Neural cell (in vitro differentiated cells): ENCODE results near the gene PCK1. TPM values are rescaled to one million over a fixed set of nuclear protein-coding genes. Genes with fewer than 3 reads are reported as not detected.

Experiments
- H2AFZ ChIP-seq: fragments of 200-600, 300-800 bp; sonication (generic), shearing (Covaris generic); 2 replicates; pipeline ENCODE4 v1.6.0; 2014; ENCODE audit warnings: low read depth, mild to moderate bottlenecking, antibody characterized with exemption, low read length, moderate library complexity
- H3F3A ChIP-seq: fragments of 200-600 bp; shearing (Covaris generic); 2 replicates; pipeline ENCODE4 v1.6.1; 2016; ENCODE audit warnings: mild to moderate bottlenecking, moderate library complexity, mixed read lengths, antibody characterized with exemption, low read length; ENCODE audit not compliant: insufficient read depth, poor library complexity, severe bottlenecking
- H3K27ac ChIP-seq: fragments of 200-600, 300-800 bp; sonication (generic), shearing (Covaris generic); 2 replicates; pipeline ENCODE4 v1.5.1; 2014; ENCODE audit warnings: mild to moderate bottlenecking, low read length, moderate library complexity
- H3K27me3 ChIP-seq: fragments of 300-800, 200-600 bp; sonication (generic), shearing (Covaris generic); 2 replicates; pipeline ENCODE4 v1.6.0; 2014; ENCODE audit warnings: mild to moderate bottlenecking, low read depth, low read length, moderate library complexity; ENCODE audit not compliant: insufficient read depth
- H3K36me3 ChIP-seq: fragments of 300-800, 200-600 bp; sonication (generic), shearing (Covaris generic); 2 replicates; pipeline ENCODE4 v1.5.1; 2014; ENCODE audit warnings: mild to moderate bottlenecking, antibody characterized with exemption, low read length, moderate library complexity; ENCODE audit not compliant: insufficient read depth
- H3K4me2 ChIP-seq: fragments of 300-800, 200-600 bp; sonication (generic), shearing (Covaris generic); 2 replicates; pipeline ENCODE4 v1.6.0; 2014; ENCODE audit warnings: mild to moderate bottlenecking, low read length
- H3K4me3 ChIP-seq: fragments of 300-800, 200-600 bp; sonication (generic), shearing (Covaris generic); 2 replicates; pipeline ENCODE4 v1.5.1; 2014; ENCODE audit warnings: mild to moderate bottlenecking, low read length, moderate library complexity
- H3K79me2 ChIP-seq: fragments of 200-600 bp; shearing (Covaris generic); replicated peaks from 2 replicates; pipeline ENCODE4 v1.6.0; 2014; ENCODE audit warnings: mild to moderate bottlenecking, low read length, moderate library complexity; ENCODE audit not compliant: insufficient read depth
- H3K9ac ChIP-seq: fragments of 300-800, 200-600 bp; sonication (generic), shearing (Covaris generic); 2 replicates; pipeline ENCODE4 v1.6.1; 2016; ENCODE audit warnings: mild to moderate bottlenecking, low read length, mixed read lengths
- H3K9me2 ChIP-seq: fragments of 200-600 bp; shearing (Covaris generic); 2 replicates; pipeline ENCODE4 v1.6.1; 2016; ENCODE audit warnings: mild to moderate bottlenecking, low read length, mixed read lengths; ENCODE audit not compliant: insufficient read depth
- H3K9me3 ChIP-seq: fragments of 200-600, 300-800 bp; sonication (generic), shearing (Covaris generic); 2 replicates; pipeline ENCODE4 v1.6.1; 2016; ENCODE audit warnings: mild to moderate bottlenecking, mixed run types, low read length, moderate library complexity, mixed read lengths
- H4K20me1 ChIP-seq: fragments of 200-600 bp; shearing (Covaris generic); 2 replicates; pipeline ENCODE4 v1.6.1; 2016; ENCODE audit warnings: mild to moderate bottlenecking, mixed run types; ENCODE audit not compliant: insufficient read depth
- EP300 ChIP-seq: fragments of 450-650 bp; conservative IDR thresholded peaks from 2 replicates; pipeline ENCODE4 v1.6.1; 2014; ENCODE audit warnings: antibody characterized with exemption, mild to moderate bottlenecking, moderate library complexity; ENCODE audit not compliant: poor library complexity, severe bottlenecking
- EZH2 ChIP-seq: fragments of 200-600, 300-800 bp; shearing (Covaris generic), sonication (generic); IDR thresholded peaks from 2 replicates; pipeline ENCODE4 v1.6.1; 2014; ENCODE audit warnings: antibody characterized with exemption, low read length, borderline replicate concordance, mild to moderate bottlenecking; ENCODE audit not compliant: insufficient read depth, poor library complexity, severe bottlenecking
- MXI1 ChIP-seq: fragments of 450-650 bp; conservative IDR thresholded peaks from 2 replicates; pipeline ENCODE4 v1.6.1; 2014; ENCODE audit warnings: antibody characterized with exemption, mild to moderate bottlenecking; ENCODE audit not compliant: poor library complexity, severe bottlenecking
- POLR2AphosphoS5 ChIP-seq: IDR thresholded peaks from 2 replicates; pipeline ENCODE4 v1.6.1; 2012
- RAD21 ChIP-seq: fragments of 450-650 bp; conservative IDR thresholded peaks from 2 replicates; pipeline ENCODE4 v1.6.1; 2014; ENCODE audit warnings: antibody characterized with exemption, mild to moderate bottlenecking, moderate library complexity
- SMC3 ChIP-seq: fragments of 450-650 bp; conservative IDR thresholded peaks from 2 replicates; pipeline ENCODE4 v1.6.1; 2014; ENCODE audit warnings: antibody characterized with exemption, mild to moderate bottlenecking, moderate library complexity; ENCODE audit not compliant: poor library complexity
- TAF1 ChIP-seq: IDR thresholded peaks from 2 replicates; pipeline ENCODE4 v1.6.1; 2012; ENCODE audit warnings: low read depth
- polyA plus RNA-seq: library from polyadenylated mRNA; depleted of rRNA; stranded (reverse); fragments of >200 nt; gene quantifications from 2 replicates; pipeline ENCODE4 v1.2.3, GENCODE V29; 2014
- TF ChIP-seq, protein P1 (sequence below): IDR thresholded peaks from 2 replicates; pipeline ENCODE4 v1.6.1; 2012; ENCODE audit warnings: borderline replicate concordance
- TF ChIP-seq, protein P2 (sequence below): fragments of 450-650 bp; IDR thresholded peaks from 2 replicates; pipeline ENCODE4 v1.5.1; 2014; ENCODE audit warnings: antibody characterized with exemption, mild to moderate bottlenecking, moderate library complexity; ENCODE audit not compliant: poor library complexity, severe bottlenecking

PCK1 gene
- polyA plus RNA-seq, 1 donor from 2014 or later: 0.24 TPM

GRCh38 chr20:57616143-57616951 lies 55.4 kb downstream of the PCK1 start:
- Histone ChIP-seq H4K20me1 (no peaks in the 10 kb centered on the region), H3K9me2 (no peaks in the 10 kb centered on the region), H3K79me2 (no peaks in the 10 kb centered on the region), H3K27me3 (no peaks in the 10 kb centered on the region), H3K9me3 (no peaks in the 10 kb centered on the region), H3K4me3 (no peak overlapping the region), H3F3A (no peaks in the 10 kb centered on the region), H3K9ac (no peak overlapping the region), H2AFZ (no peak overlapping the region), H3K36me3 (no peaks in the 10 kb centered on the region), H3K4me2 (no peak overlapping the region), H3K27ac (no peak overlapping the region)
- TF ChIP-seq SMC3 (no peak), RAD21 (no peak), TAF1 (no peak)
- TF ChIP-seq, protein P1, sequence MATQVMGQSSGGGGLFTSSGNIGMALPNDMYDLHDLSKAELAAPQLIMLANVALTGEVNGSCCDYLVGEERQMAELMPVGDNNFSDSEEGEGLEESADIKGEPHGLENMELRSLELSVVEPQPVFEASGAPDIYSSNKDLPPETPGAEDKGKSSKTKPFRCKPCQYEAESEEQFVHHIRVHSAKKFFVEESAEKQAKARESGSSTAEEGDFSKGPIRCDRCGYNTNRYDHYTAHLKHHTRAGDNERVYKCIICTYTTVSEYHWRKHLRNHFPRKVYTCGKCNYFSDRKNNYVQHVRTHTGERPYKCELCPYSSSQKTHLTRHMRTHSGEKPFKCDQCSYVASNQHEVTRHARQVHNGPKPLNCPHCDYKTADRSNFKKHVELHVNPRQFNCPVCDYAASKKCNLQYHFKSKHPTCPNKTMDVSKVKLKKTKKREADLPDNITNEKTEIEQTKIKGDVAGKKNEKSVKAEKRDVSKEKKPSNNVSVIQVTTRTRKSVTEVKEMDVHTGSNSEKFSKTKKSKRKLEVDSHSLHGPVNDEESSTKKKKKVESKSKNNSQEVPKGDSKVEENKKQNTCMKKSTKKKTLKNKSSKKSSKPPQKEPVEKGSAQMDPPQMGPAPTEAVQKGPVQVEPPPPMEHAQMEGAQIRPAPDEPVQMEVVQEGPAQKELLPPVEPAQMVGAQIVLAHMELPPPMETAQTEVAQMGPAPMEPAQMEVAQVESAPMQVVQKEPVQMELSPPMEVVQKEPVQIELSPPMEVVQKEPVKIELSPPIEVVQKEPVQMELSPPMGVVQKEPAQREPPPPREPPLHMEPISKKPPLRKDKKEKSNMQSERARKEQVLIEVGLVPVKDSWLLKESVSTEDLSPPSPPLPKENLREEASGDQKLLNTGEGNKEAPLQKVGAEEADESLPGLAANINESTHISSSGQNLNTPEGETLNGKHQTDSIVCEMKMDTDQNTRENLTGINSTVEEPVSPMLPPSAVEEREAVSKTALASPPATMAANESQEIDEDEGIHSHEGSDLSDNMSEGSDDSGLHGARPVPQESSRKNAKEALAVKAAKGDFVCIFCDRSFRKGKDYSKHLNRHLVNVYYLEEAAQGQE: no peak

- Histone ChIP-seq H3K27ac (no peak overlapping the region), H3K27me3 (no peaks in the 10 kb centered on the region), H3K79me2 (no peaks in the 10 kb centered on the region), H3K9me3 (no peaks in the 10 kb centered on the region), H3F3A (no peaks in the 10 kb centered on the region), H4K20me1 (no peaks in the 10 kb centered on the region), H3K36me3 (no peaks in the 10 kb centered on the region), H3K9me2 (no peaks in the 10 kb centered on the region), H3K4me3 (no peak overlapping the region), H3K4me2 (no peak overlapping the region), H2AFZ (no peak overlapping the region), H3K9ac (no peak overlapping the region)
- no peak for TF ChIP-seq TAF1
- TF ChIP-seq EP300: no peak
- TF ChIP-seq EZH2: no peak
- TF ChIP-seq, protein P2, sequence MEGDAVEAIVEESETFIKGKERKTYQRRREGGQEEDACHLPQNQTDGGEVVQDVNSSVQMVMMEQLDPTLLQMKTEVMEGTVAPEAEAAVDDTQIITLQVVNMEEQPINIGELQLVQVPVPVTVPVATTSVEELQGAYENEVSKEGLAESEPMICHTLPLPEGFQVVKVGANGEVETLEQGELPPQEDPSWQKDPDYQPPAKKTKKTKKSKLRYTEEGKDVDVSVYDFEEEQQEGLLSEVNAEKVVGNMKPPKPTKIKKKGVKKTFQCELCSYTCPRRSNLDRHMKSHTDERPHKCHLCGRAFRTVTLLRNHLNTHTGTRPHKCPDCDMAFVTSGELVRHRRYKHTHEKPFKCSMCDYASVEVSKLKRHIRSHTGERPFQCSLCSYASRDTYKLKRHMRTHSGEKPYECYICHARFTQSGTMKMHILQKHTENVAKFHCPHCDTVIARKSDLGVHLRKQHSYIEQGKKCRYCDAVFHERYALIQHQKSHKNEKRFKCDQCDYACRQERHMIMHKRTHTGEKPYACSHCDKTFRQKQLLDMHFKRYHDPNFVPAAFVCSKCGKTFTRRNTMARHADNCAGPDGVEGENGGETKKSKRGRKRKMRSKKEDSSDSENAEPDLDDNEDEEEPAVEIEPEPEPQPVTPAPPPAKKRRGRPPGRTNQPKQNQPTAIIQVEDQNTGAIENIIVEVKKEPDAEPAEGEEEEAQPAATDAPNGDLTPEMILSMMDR: no peak
- TF ChIP-seq, protein P1: no peak
- no peak for TF ChIP-seq POLR2AphosphoS5
- no peak for TF ChIP-seq RAD21
- no peak for TF ChIP-seq MXI1
- no peak for TF ChIP-seq SMC3
Measured at GRCh38 chr20:57617079-57617795, 56.3 kb downstream of the PCK1 start.
